NCI-H460 (cell line): ENCODE measurements around the gene WNK2. TPM values are rescaled to one million over a fixed set of nuclear protein-coding genes. Genes with fewer than 3 reads are reported as not detected.

Experiments used
- DNase-seq: peaks from one replicate; pipeline ENCODE4 v3.0.0-alpha.2; 2016; ENCODE audit warnings: low read depth; ENCODE audit errors: extremely low read depth
- total RNA-seq: library from RNA; depleted of rRNA; stranded (reverse); fragments of >200 nt; shearing (Covaris generic); gene quantifications from 2 replicates; pipeline ENCODE4 v1.2.3, GENCODE V29; 2014

The WNK2 gene
- total RNA-seq, 1 experiment from 2014 or later = 4.5 TPM

- no peak for DNase-seq
These were observed 47.8 kb downstream of the WNK2 start for GRCh38 chr9:93231716-93232115.

- DNase-seq = no peak
These were observed 48.5 kb downstream of the WNK2 start for GRCh38 chr9:93232388-93232960.

GRCh38 chr9:93233033-93233432, 49.1 kb downstream of the WNK2 start:
- DNase-seq = no peak

- no peak for DNase-seq
These were observed 50.7 kb downstream of the WNK2 start for GRCh38 chr9:93234600-93234999.

- DNase-seq = no peak
These were observed 51.5 kb downstream of the WNK2 start for GRCh38 chr9:93235300-93235960.

- DNase-seq = no peak
These were observed 52.7 kb downstream of the WNK2 start for GRCh38 chr9:93236541-93237206.

GRCh38 chr9:93237540-93237939, 53.6 kb downstream of the WNK2 start:
- no peak for DNase-seq

- no peak for DNase-seq
These were observed 55.3 kb downstream of the WNK2 start for GRCh38 chr9:93238953-93239925.

GRCh38 chr9:93240891-93241334, 57.0 kb downstream of the WNK2 start:
- DNase-seq = no peak

GRCh38 chr9:93243112-93243511, 59.2 kb downstream of the WNK2 start:
- no peak for DNase-seq

GRCh38 chr9:93244101-93244500, 60.2 kb downstream of the WNK2 start:
- no peak for DNase-seq

- DNase-seq = no peak
These were observed 60.8 kb downstream of the WNK2 start for GRCh38 chr9:93244510-93245436.

- no peak for DNase-seq
These were observed 61.6 kb downstream of the WNK2 start for GRCh38 chr9:93245437-93245970.

GRCh38 chr9:93246111-93246510, 62.2 kb downstream of the WNK2 start:
- no peak for DNase-seq

- no peak for DNase-seq
These were observed 62.6 kb downstream of the WNK2 start for GRCh38 chr9:93246526-93246925.

GRCh38 chr9:93247099-93247865, 63.3 kb downstream of the WNK2 start:
- DNase-seq = no peak

- no peak for DNase-seq
These were observed 64.0 kb downstream of the WNK2 start for GRCh38 chr9:93247892-93248291.

GRCh38 chr9:93248386-93249040, 64.6 kb downstream of the WNK2 start:
- DNase-seq = no peak
